B cell (primary cell): ENCODE results near the gene SEC23B. TPM values are rescaled to one million over a fixed set of nuclear protein-coding genes. Genes with fewer than 3 reads are reported as not detected.
"Not testable (repeated sequence)": the region's sequence is repeated elsewhere in the genome, so short reads cannot be mapped to it uniquely, and the experiment has no call there.

Source experiments
- ATAC-seq: fragments of 200-7000 bp; cut with Tn5 transposase; one replicate; pipeline ENCODE4 v1.10.0; 2021; ENCODE audit warnings: low read depth, mild to moderate bottlenecking, moderate number of reproducible peaks, moderate library complexity
- CTCF ChIA-PET: fragments of 350-600 bp; sonication (Branson Sonifier 250); formaldehyde crosslinking; loops from one replicate; lab custom pipeline; 2021; ENCODE audit warnings: antibody characterized with exemption, inconsistent platforms; lab: Charles Lee
- POLR2A ChIA-PET: fragments of 350-600 bp; sonication (Branson Sonifier 250); formaldehyde crosslinking; loops from one replicate; lab custom pipeline; 2021; ENCODE audit warnings: antibody characterized with exemption; lab: Charles Lee
- DNase-seq: peaks from one replicate; pipeline ENCODE4 v3.0.0; 2013
- H2AFZ ChIP-seq: 2 replicates; pipeline ENCODE4 v1.6.1; 2012; ENCODE audit warnings: mild to moderate bottlenecking, low read depth, low read length; ENCODE audit not compliant: insufficient read depth, poor library complexity, severe bottlenecking
- H3K27ac ChIP-seq, 2 donors: 1 replicate in 1 of 2; 2 replicates in 1 of 2; pipeline ENCODE4 v1.5.1; 2012 to 2013; ENCODE audit warnings: low read length in 2 of 2, mild to moderate bottlenecking in 2 of 2, moderate library complexity in 1 of 2
- H3K27me3 ChIP-seq, 4 experiments: fragments of 200-600 bp in 1 of 4; sonication (generic) in 1 of 4; replicated peaks in 1 of 4; 1 replicate in 2 of 4; 2 replicates in 2 of 4; pipeline versions ENCODE4 v1.6.1 to v1.7.0; 2013 to 2016; ENCODE audit warnings: low read length in 3 of 4, mild to moderate bottlenecking in 2 of 4, mixed read lengths in 1 of 4, moderate library complexity in 1 of 4; ENCODE audit not compliant: insufficient read depth in 4 of 4, control insufficient read depth in 3 of 4; ENCODE audit errors: control extremely low read depth in 1 of 4
- H3K36me3 ChIP-seq, 2 experiments: replicated peaks in 1 of 2; 1 replicate in 1 of 2; 2 replicates in 1 of 2; pipeline versions ENCODE4 v1.6.1 to v1.7.1; 2013; ENCODE audit warnings: low read length in 1 of 2; ENCODE audit not compliant: insufficient read depth in 2 of 2, control insufficient read depth in 1 of 2; ENCODE audit errors: control extremely low read depth in 1 of 2, extremely low read depth in 1 of 2
- H3K4me1 ChIP-seq, 2 donors: fragments of 200-600 bp in 1 of 2; sonication (generic) in 1 of 2; 1 replicate in 1 of 2; 2 replicates in 1 of 2; pipeline versions ENCODE4 v1.5.1 to v1.6.1; 2013 to 2017; ENCODE audit warnings: low read length in 2 of 2; ENCODE audit not compliant: control insufficient read depth in 2 of 2, insufficient read depth in 2 of 2
- H3K4me2 ChIP-seq: replicated peaks from 2 replicates; pipeline ENCODE3; 2012; ENCODE audit warnings: mild to moderate bottlenecking, low read depth, low read length; ENCODE audit not compliant: poor library complexity, severe bottlenecking
- H3K4me3 ChIP-seq, 5 experiments: fragments of 200-600 bp in 1 of 5; sonication (generic) in 1 of 5; 1 replicate in 3 of 5; 2 replicates in 2 of 5; pipeline versions ENCODE4 v1.5.1 to v1.7.0; 2011 to 2016; ENCODE audit warnings: low read length in 4 of 5, mild to moderate bottlenecking in 4 of 5, low read depth in 2 of 5, control low read depth in 1 of 5, moderate library complexity in 1 of 5; ENCODE audit not compliant: insufficient read depth in 1 of 5; ENCODE audit errors: control extremely low read depth in 1 of 5, extremely low read depth in 1 of 5
- H3K79me2 ChIP-seq: fragments of 200-600 bp; sonication (generic); one replicate; pipeline ENCODE4 v1.6.0; 2016; ENCODE audit warnings: low read length; ENCODE audit not compliant: control insufficient read depth, insufficient read depth
- H3K9ac ChIP-seq: fragments of 200-600 bp; sonication (generic); 2 replicates; pipeline ENCODE4 v1.6.1; 2017; ENCODE audit warnings: mild to moderate bottlenecking, low read length, moderate library complexity
- H3K9me3 ChIP-seq, 3 donors: one replicate each; pipeline versions ENCODE4 v1.6.1 to v1.7.1; 2013; ENCODE audit warnings: low read length in 2 of 3; ENCODE audit not compliant: control insufficient read depth in 2 of 3, insufficient read depth in 1 of 3; ENCODE audit errors: control extremely low read depth in 1 of 3
- H4K20me1 ChIP-seq: 2 replicates; pipeline ENCODE4 v1.6.0; 2012; ENCODE audit warnings: mild to moderate bottlenecking, low read length; ENCODE audit not compliant: insufficient read depth, control insufficient read depth, poor library complexity, severe bottlenecking
- H3K27ac Mint-ChIP-seq: one replicate; pipeline ENCODE4 v1.8.0; 2021; ENCODE audit warnings: mixed read lengths
- H3K27me3 Mint-ChIP-seq: one replicate; pipeline ENCODE4 v1.8.0; 2021; ENCODE audit warnings: mixed read lengths
- H3K4me1 Mint-ChIP-seq: one replicate; pipeline ENCODE4 v1.8.0; 2021; ENCODE audit warnings: mixed read lengths
- H3K4me3 Mint-ChIP-seq: one replicate; pipeline ENCODE4 v1.8.0; 2021; ENCODE audit warnings: mixed read lengths
- H3K9me3 Mint-ChIP-seq: one replicate; pipeline ENCODE4 v1.8.0; 2022; ENCODE audit warnings: mixed read lengths; ENCODE audit not compliant: insufficient read depth
- CTCF ChIP-seq: fragments of 200-600 bp; IDR thresholded peaks from one replicate; pipeline ENCODE4 v1.8.0; 2022; ENCODE audit warnings: antibody characterized with exemption, mild to moderate bottlenecking
- EZH2 ChIP-seq: IDR thresholded peaks from 2 replicates; pipeline ENCODE4 v1.6.1; 2012; ENCODE audit warnings: borderline replicate concordance, low read depth, mild to moderate bottlenecking, moderate library complexity, low read length; ENCODE audit not compliant: insufficient read depth, poor library complexity, severe bottlenecking
- WGBS: methylation state at CpG from one replicate; pipeline ENCODE4 v1.1.5; 2013; ENCODE audit warnings: missing lambda C conversion rate; ENCODE audit not compliant: insufficient coverage; 5-methylcytosine and 5-hydroxymethylcytosine counted together
- intact Hi-C: fragments of 100-400 bp; cut with micrococcal nuclease; formaldehyde crosslinking; loops from one replicate; pipeline ENCODE4 v1.10.0; 2022
- polyA plus RNA-seq: library from polyadenylated mRNA; depleted of rRNA; stranded (reverse); fragments of >200 nt; gene quantifications from 2 replicates; pipeline ENCODE4 v1.2.3, GENCODE V29; 2012
- total RNA-seq, 2 donors: library from RNA; stranded (reverse); fragments of 120-200 nt in 1 of 2; gene quantifications; 1 replicate in 1 of 2; 2 replicates in 1 of 2; pipeline versions ENCODE4 v1.2.3 to v1.2.4, GENCODE V29; 2013 to 2022

SEC23B gene
- total and polyA plus RNA-seq, 2 donors (not counting 1 experiment from before 2014, with no cell fraction given): 19.5 to 39.4 TPM

- intact Hi-C loops: no loop called here
- Mint-ChIP-seq H3K4me1 (peaks cover under 1% of the 10 kb centered on the region), H3K27me3 (no peaks in the 10 kb centered on the region), H3K4me3 (no peak overlapping the region), H3K27ac (no peak overlapping the region), H3K9me3 (no peaks in the 10 kb centered on the region)
- no peak overlapping the region for H3K4me3 ChIP-seq
- ChIA-PET POLR2A (no interaction called here), CTCF (no interaction called here)
- no peak overlapping the region for H3K9ac ChIP-seq
- no peaks in the 10 kb centered on the region for H3K9me3 ChIP-seq
- WGBS: 99% methylated on average over 5 of the region's 5 CpGs
- no peak overlapping the region for H2AFZ ChIP-seq
- H3K27ac ChIP-seq: no peak overlapping the region
- peaks cover 23% of the 10 kb centered on the region for H3K79me2 ChIP-seq
- DNase-seq: no peak
- H3K36me3 ChIP-seq: peaks cover 12 to 47% of the 10 kb centered on the region in 2 experiments
- H3K4me1 ChIP-seq: no peaks in the 10 kb centered on the region
- TF ChIP-seq CTCF (no peak), EZH2 (no peak)
- H3K27me3 ChIP-seq: no peaks in the 10 kb centered on the region
- no peak for ATAC-seq
- no peaks in the 10 kb centered on the region for H4K20me1 ChIP-seq
- H3K4me2 ChIP-seq: no peak overlapping the region
Observed at GRCh38 chr20:18514127-18514526, 6.4 kb downstream of the SEC23B start.

GRCh38 chr20:18515973-18516372 is 8.2 kb downstream of the SEC23B start:
- H3K36me3 ChIP-seq: peaks cover 11 to 38% of the 10 kb centered on the region in 2 experiments
- no peak overlapping the region for H3K4me3 Mint-ChIP-seq
- H3K9me3 ChIP-seq: no peaks in the 10 kb centered on the region
- ChIA-PET CTCF (no interaction called here), POLR2A (no interaction called here)
- H3K4me1 ChIP-seq: no peaks in the 10 kb centered on the region
- H3K9me3 Mint-ChIP-seq: no peaks in the 10 kb centered on the region
- H3K27me3 Mint-ChIP-seq: no peaks in the 10 kb centered on the region
- no peak overlapping the region for H3K9ac ChIP-seq
- intact Hi-C loops: no loop called here
- no peak for DNase-seq
- no peaks in the 10 kb centered on the region for H4K20me1 ChIP-seq
- peaks cover 12% of the 10 kb centered on the region for H3K79me2 ChIP-seq
- no peak for ATAC-seq
- no peak overlapping the region for H3K27ac ChIP-seq
- H3K27ac Mint-ChIP-seq: no peak overlapping the region
- no peaks in the 10 kb centered on the region for H3K27me3 ChIP-seq
- no peaks in the 10 kb centered on the region for H3K4me1 Mint-ChIP-seq
- no peak overlapping the region for H3K4me3 ChIP-seq
- H3K4me2 ChIP-seq: no peak overlapping the region
- H2AFZ ChIP-seq: no peak overlapping the region
- TF ChIP-seq EZH2: no peak

GRCh38 chr20:18522066-18522465 is 14.3 kb downstream of the SEC23B start:
- ATAC-seq, intact Hi-C loops, H3K79me2 ChIP-seq, H3K9ac ChIP-seq, H3K27me3 Mint-ChIP-seq, CTCF ChIA-PET, DNase-seq, H3K4me1 Mint-ChIP-seq, H3K9me3 ChIP-seq, H3K9me3 Mint-ChIP-seq, H3K27me3 ChIP-seq, H2AFZ ChIP-seq, H3K27ac ChIP-seq, H3K4me1 ChIP-seq, H3K4me3 Mint-ChIP-seq, H3K4me2 ChIP-seq, POLR2A ChIA-PET, H4K20me1 ChIP-seq, H3K27ac Mint-ChIP-seq, H3K4me3 ChIP-seq: not testable (repeated sequence)
- peaks cover 14 to 34% of the 10 kb centered on the region in 2 experiments for H3K36me3 ChIP-seq
- 98% methylated on average over 8 of the region's 9 CpGs for WGBS
